Stimulated activated CD4-positive, alpha-beta T cell treated with anti-CD3 and anti-CD28 coated beads, Interleukin-4, amount 100 ng/mL, for 24 hours (primary cell): Measurements from ENCODE around the gene RAB26.

ENCODE experiments used
- DNase-seq: peaks from one replicate; pipeline ENCODE4 v3.0.0-alpha.2; 2020

The RAB26 gene

GRCh38 chr16:2163211-2163881 is 14.9 kb downstream of the RAB26 start:
- DNase-seq = no peak

GRCh38 chr16:2165861-2166260 is 17.4 kb downstream of the RAB26 start:
- DNase-seq = no peak

- no peak for DNase-seq
Observed at GRCh38 chr16:2166263-2167067, 18.0 kb downstream of the RAB26 start.

GRCh38 chr16:2167068-2167638 is 18.7 kb downstream of the RAB26 start:
- no peak for DNase-seq

GRCh38 chr16:2170080-2170479 is 21.7 kb downstream of the RAB26 start:
- no peak for DNase-seq

- DNase-seq = no peak
Observed at GRCh38 chr16:2170587-2171435, 22.4 kb downstream of the RAB26 start.

GRCh38 chr16:2171601-2172178 is 23.3 kb downstream of the RAB26 start:
- DNase-seq = no peak

GRCh38 chr16:2172688-2173335 is 24.4 kb downstream of the RAB26 start:
- no peak for DNase-seq

- DNase-seq = no peak
Observed at GRCh38 chr16:2173366-2173765, 24.9 kb downstream of the RAB26 start.

GRCh38 chr16:2173916-2174315 is 25.5 kb downstream of the RAB26 start:
- no peak for DNase-seq

GRCh38 chr16:2174396-2175131 is 26.1 kb downstream of the RAB26 start:
- no peak for DNase-seq

GRCh38 chr16:2175454-2175853 is 27.0 kb downstream of the RAB26 start:
- DNase-seq = no peak

GRCh38 chr16:2176047-2176446 is 27.6 kb downstream of the RAB26 start:
- DNase-seq = no peak

- no peak for DNase-seq
Observed at GRCh38 chr16:2177101-2177500, 28.7 kb downstream of the RAB26 start.

GRCh38 chr16:2177561-2177960 is 29.1 kb downstream of the RAB26 start:
- DNase-seq = no peak

GRCh38 chr16:2178321-2179106 is 30.1 kb downstream of the RAB26 start:
- DNase-seq = peak; percentile 27

GRCh38 chr16:2179107-2179501 is 30.7 kb downstream of the RAB26 start:
- no peak for DNase-seq

- DNase-seq = no peak
Observed at GRCh38 chr16:2179576-2179975, 31.2 kb downstream of the RAB26 start.

GRCh38 chr16:2180461-2180860 is 32.0 kb downstream of the RAB26 start:
- no peak for DNase-seq
